ENCODE measurements around the gene PIGM.

The PIGM gene

DNA sequence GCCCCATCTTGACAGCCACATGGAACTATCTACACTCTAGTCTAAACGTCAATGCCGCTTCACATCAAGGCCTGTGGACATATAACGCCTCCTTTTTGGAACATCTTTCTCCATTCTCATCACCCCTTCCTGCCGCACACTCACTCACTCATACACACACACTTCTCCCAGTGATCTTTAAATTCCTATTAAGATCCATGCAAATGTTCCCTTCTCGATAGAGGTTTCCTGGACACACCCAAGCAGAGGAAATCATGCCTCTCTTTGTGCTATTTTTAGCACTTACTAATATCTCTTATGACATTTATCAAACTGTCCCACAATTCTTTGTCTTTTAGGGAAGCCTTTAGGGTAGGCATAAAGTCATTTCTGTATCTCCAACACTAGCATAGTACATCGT, 49.5 kb downstream of the PIGM start:
- Histone ChIP-seq H3K36me3 (ENCODE audit: low read length) (no peaks in the 10 kb centered on the region), H3K27me3 (ENCODE audit: low read length) (no peaks in the 10 kb centered on the region), H3K9me2 (replicated peaks; ENCODE audit: insufficient read depth, low read length) (no peaks in the 10 kb centered on the region), H2AFZ (ENCODE audit: low read depth, low read length, severe bottlenecking) (no peak overlapping the region), H4K20me1 (ENCODE audit: low read depth, low read length) (no peaks in the 10 kb centered on the region), H3K9me3 (ENCODE audit: insufficient read depth, low read length) (no peaks in the 10 kb centered on the region), H3K79me2 (ENCODE audit: insufficient read depth, low read length) (no peaks in the 10 kb centered on the region), H3K9ac (ENCODE audit: low read length) (no peak overlapping the region), H3F3A (ENCODE audit: insufficient read depth) (no peaks in the 10 kb centered on the region), H3K27ac (ENCODE audit: low read depth, low read length) (no peak overlapping the region), H3K4me2 (ENCODE audit: low read depth, low read length, poor library complexity, severe bottlenecking) (no peak overlapping the region), H3K4me3 (ENCODE audit: insufficient read depth, low read length, poor library complexity, severe bottlenecking) (no peak overlapping the region)
- TF ChIP-seq, protein P1, sequence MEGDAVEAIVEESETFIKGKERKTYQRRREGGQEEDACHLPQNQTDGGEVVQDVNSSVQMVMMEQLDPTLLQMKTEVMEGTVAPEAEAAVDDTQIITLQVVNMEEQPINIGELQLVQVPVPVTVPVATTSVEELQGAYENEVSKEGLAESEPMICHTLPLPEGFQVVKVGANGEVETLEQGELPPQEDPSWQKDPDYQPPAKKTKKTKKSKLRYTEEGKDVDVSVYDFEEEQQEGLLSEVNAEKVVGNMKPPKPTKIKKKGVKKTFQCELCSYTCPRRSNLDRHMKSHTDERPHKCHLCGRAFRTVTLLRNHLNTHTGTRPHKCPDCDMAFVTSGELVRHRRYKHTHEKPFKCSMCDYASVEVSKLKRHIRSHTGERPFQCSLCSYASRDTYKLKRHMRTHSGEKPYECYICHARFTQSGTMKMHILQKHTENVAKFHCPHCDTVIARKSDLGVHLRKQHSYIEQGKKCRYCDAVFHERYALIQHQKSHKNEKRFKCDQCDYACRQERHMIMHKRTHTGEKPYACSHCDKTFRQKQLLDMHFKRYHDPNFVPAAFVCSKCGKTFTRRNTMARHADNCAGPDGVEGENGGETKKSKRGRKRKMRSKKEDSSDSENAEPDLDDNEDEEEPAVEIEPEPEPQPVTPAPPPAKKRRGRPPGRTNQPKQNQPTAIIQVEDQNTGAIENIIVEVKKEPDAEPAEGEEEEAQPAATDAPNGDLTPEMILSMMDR (IDR thresholded peaks at IDR 0.05; ENCODE audit: insufficient read depth, low read length, poor library complexity, severe bottlenecking) = no peak
- no peak for TF ChIP-seq EZH2phosphoT487 (conservative IDR thresholded peaks at IDR 0.05; ENCODE audit: low read length)

DNA sequence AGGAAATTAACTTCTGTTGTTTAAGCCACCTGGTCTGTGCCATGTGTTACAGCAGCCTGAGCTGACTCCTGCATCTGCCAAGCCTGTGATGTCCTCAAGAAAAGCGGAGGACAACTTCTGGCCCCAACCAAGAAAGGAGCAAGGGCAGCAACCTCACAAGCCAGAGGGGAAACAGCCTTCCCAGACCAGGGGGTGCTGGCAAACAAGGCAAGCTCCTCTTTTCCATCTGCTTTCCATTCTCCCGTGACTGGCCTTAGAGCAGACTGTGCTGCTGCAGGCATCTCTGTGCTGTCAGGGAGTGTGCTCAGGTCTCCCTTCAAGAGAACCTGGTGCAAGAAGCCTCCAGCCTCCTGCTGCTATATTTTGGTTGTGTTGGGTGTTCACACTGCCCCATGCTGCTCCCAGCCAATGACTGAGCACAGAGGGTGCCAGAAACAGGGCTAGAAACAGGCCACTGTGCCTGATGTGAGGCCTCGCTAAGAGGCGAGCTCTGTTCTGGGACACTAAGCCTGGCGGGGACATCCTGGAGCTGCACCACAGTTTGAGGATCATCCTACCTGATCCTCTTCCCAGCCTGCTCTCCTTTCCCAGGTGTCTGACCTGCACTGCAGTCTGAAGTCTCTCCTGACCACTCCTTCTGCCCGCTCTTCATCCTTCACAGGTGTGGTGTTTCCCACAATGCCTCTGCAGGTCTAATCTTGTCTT, 50.3 kb downstream of the PIGM start:
- H3K27me3 ChIP-seq (ENCODE audit: low read length) = no peaks in the 10 kb centered on the region
- no peak overlapping the region for H3K4me3 ChIP-seq (ENCODE audit: insufficient read depth, low read length, poor library complexity, severe bottlenecking)
- H3K9me3 ChIP-seq (ENCODE audit: insufficient read depth, low read length) = no peaks in the 10 kb centered on the region
- no peak overlapping the region for H2AFZ ChIP-seq (ENCODE audit: low read depth, low read length, severe bottlenecking)
- no peaks in the 10 kb centered on the region for H4K20me1 ChIP-seq (ENCODE audit: low read depth, low read length)
- H3K79me2 ChIP-seq (ENCODE audit: insufficient read depth, low read length) = no peaks in the 10 kb centered on the region
- H3K4me2 ChIP-seq (ENCODE audit: low read depth, low read length, poor library complexity, severe bottlenecking) = no peak overlapping the region
- H3K9ac ChIP-seq (ENCODE audit: low read length) = no peak overlapping the region
- no peaks in the 10 kb centered on the region for H3K9me2 ChIP-seq (replicated peaks; ENCODE audit: insufficient read depth, low read length)
- H3K27ac ChIP-seq (ENCODE audit: low read depth, low read length) = no peak overlapping the region
- TF ChIP-seq, protein P1 (IDR thresholded peaks at IDR 0.05; ENCODE audit: insufficient read depth, low read length, poor library complexity, severe bottlenecking) = no peak
- TF ChIP-seq EZH2phosphoT487 (conservative IDR thresholded peaks at IDR 0.05; ENCODE audit: low read length) = no peak
- H3F3A ChIP-seq (ENCODE audit: insufficient read depth) = no peaks in the 10 kb centered on the region
- H3K36me3 ChIP-seq (ENCODE audit: low read length) = no peaks in the 10 kb centered on the region

DNA sequence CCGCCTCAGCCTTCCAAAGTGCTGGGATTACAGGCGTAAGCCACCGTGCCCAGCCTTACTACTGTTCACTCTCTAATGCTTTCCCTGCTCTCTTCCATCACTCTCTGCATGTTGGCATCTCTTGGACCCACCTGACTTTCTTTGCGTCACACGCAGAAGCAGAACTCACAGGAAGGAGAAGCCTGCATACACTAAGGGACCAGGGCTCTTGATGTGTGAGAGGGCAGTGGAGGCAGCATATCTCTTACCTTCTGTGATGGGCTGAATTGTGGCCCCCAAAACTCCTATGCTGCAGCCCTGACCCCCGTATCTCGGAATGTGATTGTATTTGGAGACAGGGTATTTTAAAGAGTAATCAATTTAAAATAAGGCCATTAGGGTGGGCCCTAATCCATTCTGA, 51.0 kb downstream of the PIGM start:
- Histone ChIP-seq H3K4me2 (ENCODE audit: low read depth, low read length, poor library complexity, severe bottlenecking) (no peak overlapping the region), H3K79me2 (ENCODE audit: insufficient read depth, low read length) (no peaks in the 10 kb centered on the region), H3F3A (ENCODE audit: insufficient read depth) (no peaks in the 10 kb centered on the region), H3K9me2 (replicated peaks; ENCODE audit: insufficient read depth, low read length) (no peaks in the 10 kb centered on the region), H3K4me3 (ENCODE audit: insufficient read depth, low read length, poor library complexity, severe bottlenecking) (no peak overlapping the region), H3K9ac (ENCODE audit: low read length) (no peak overlapping the region), H3K9me3 (ENCODE audit: insufficient read depth, low read length) (no peaks in the 10 kb centered on the region), H2AFZ (ENCODE audit: low read depth, low read length, severe bottlenecking) (no peak overlapping the region), H3K36me3 (ENCODE audit: low read length) (no peaks in the 10 kb centered on the region), H3K27me3 (ENCODE audit: low read length) (no peaks in the 10 kb centered on the region), H4K20me1 (ENCODE audit: low read depth, low read length) (no peaks in the 10 kb centered on the region), H3K27ac (ENCODE audit: low read depth, low read length) (no peak overlapping the region)
- no peak for TF ChIP-seq EZH2phosphoT487 (conservative IDR thresholded peaks at IDR 0.05; ENCODE audit: low read length)
- TF ChIP-seq, protein P1 (IDR thresholded peaks at IDR 0.05; ENCODE audit: insufficient read depth, low read length, poor library complexity, severe bottlenecking) = no peak
